DOHH2 (cell line): Measurements from ENCODE around the gene MS4A6E.
A peak's percentile ranks its signal among the peaks of the same experiment; 100 is the strongest.

Source experiments
- H3F3A ChIP-seq: fragments of 200-600 bp; sonication (generic), shearing (Covaris generic); 2 replicates; pipeline ENCODE4 v1.6.0; 2016; ENCODE audit warnings: antibody characterized with exemption, mild to moderate bottlenecking; ENCODE audit not compliant: control insufficient read depth, insufficient read depth
- H3K27ac ChIP-seq: fragments of 200-600 bp; sonication (generic); 2 replicates; pipeline ENCODE4 v1.5.1; 2014; ENCODE audit warnings: low read depth, mild to moderate bottlenecking, low read length, moderate library complexity
- H3K27me3 ChIP-seq: fragments of 200-600 bp; sonication (generic); 2 replicates; pipeline ENCODE4 v1.6.1; 2014; ENCODE audit warnings: mild to moderate bottlenecking, low read length, mixed read lengths; ENCODE audit not compliant: control insufficient read depth
- H3K36me3 ChIP-seq: fragments of 200-600 bp; sonication (generic); 2 replicates; pipeline ENCODE4 v1.6.1; 2014; ENCODE audit warnings: mild to moderate bottlenecking, low read length, moderate library complexity, mixed read lengths; ENCODE audit not compliant: control insufficient read depth
- H3K4me1 ChIP-seq: fragments of 200-600 bp; sonication (generic); 2 replicates; pipeline ENCODE4 v1.6.1; 2014; ENCODE audit warnings: mild to moderate bottlenecking, low read length, mixed read lengths; ENCODE audit not compliant: control insufficient read depth
- H3K4me2 ChIP-seq: fragments of 200-600 bp; sonication (generic); 2 replicates; pipeline ENCODE4 v1.6.0; 2014; ENCODE audit warnings: mild to moderate bottlenecking, low read length, moderate library complexity
- H3K4me3 ChIP-seq: fragments of 200-600 bp; sonication (generic); 2 replicates; pipeline ENCODE4 v1.5.1; 2014; ENCODE audit warnings: mild to moderate bottlenecking, low read length, mixed read lengths
- H3K79me2 ChIP-seq: fragments of 200-600 bp; sonication (generic); 2 replicates; pipeline ENCODE4 v1.6.1; 2014; ENCODE audit warnings: mild to moderate bottlenecking, low read length, mixed read lengths; ENCODE audit not compliant: control insufficient read depth
- H3K9me2 ChIP-seq: fragments of 200-600 bp; sonication (generic); replicated peaks from 2 replicates; pipeline ENCODE4 v1.6.1; 2014; ENCODE audit warnings: mild to moderate bottlenecking, low read length, mixed read lengths; ENCODE audit not compliant: control insufficient read depth
- H3K9me3 ChIP-seq: fragments of 200-600 bp; sonication (generic); 2 replicates; pipeline ENCODE4 v1.6.1; 2014; ENCODE audit warnings: antibody characterized with exemption, low read length, mixed read lengths; ENCODE audit not compliant: control insufficient read depth, insufficient read depth
- H4K20me1 ChIP-seq: fragments of 200-600 bp; sonication (generic); 2 replicates; pipeline ENCODE4 v1.6.0; 2014; ENCODE audit warnings: low read depth, mild to moderate bottlenecking, antibody characterized with exemption, low read length, moderate library complexity; ENCODE audit not compliant: control insufficient read depth, insufficient read depth
- EZH2phosphoT487 ChIP-seq: fragments of 200-600 bp; sonication (generic); IDR thresholded peaks from 2 replicates; pipeline ENCODE4 v1.6.1; 2017; ENCODE audit warnings: borderline replicate concordance, mild to moderate bottlenecking, antibody characterized with exemption, low read length, moderate library complexity, mixed read lengths
- TF ChIP-seq, protein P1 (sequence below): fragments of 200-600 bp; sonication (generic); IDR thresholded peaks from one replicate; pipeline ENCODE4 v1.5.1; 2014; ENCODE audit warnings: antibody characterized with exemption, mild to moderate bottlenecking, low read depth, low read length; ENCODE audit not compliant: poor library complexity, severe bottlenecking

MS4A6E gene

DNA sequence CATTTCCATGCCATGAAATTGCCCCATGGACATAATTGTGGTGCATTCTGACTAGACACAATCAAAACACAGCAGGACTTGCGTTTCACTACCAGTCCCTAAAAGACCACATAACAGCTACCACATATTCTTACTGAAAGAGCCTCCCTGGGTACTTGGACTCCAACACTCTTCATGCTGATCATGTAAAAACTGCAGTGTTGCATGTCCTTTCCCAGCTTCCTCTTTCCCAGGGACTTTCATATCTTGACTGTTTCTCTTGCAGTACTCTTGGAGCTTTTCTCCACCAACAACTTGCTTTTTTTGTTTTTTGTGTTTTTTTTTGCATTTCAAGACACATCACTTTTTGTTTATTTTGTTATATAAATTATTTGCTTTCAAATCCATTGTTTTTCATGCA is 22.9 kb downstream of the MS4A6E start:
- H3K9me2 ChIP-seq = no peaks in the 10 kb centered on the region
- TF ChIP-seq, protein P1, sequence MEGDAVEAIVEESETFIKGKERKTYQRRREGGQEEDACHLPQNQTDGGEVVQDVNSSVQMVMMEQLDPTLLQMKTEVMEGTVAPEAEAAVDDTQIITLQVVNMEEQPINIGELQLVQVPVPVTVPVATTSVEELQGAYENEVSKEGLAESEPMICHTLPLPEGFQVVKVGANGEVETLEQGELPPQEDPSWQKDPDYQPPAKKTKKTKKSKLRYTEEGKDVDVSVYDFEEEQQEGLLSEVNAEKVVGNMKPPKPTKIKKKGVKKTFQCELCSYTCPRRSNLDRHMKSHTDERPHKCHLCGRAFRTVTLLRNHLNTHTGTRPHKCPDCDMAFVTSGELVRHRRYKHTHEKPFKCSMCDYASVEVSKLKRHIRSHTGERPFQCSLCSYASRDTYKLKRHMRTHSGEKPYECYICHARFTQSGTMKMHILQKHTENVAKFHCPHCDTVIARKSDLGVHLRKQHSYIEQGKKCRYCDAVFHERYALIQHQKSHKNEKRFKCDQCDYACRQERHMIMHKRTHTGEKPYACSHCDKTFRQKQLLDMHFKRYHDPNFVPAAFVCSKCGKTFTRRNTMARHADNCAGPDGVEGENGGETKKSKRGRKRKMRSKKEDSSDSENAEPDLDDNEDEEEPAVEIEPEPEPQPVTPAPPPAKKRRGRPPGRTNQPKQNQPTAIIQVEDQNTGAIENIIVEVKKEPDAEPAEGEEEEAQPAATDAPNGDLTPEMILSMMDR = no peak
- no peak for TF ChIP-seq EZH2phosphoT487
- H3K36me3 ChIP-seq = no peaks in the 10 kb centered on the region
- no peaks in the 10 kb centered on the region for H3K79me2 ChIP-seq
- no peaks in the 10 kb centered on the region for H3K27me3 ChIP-seq
- H3K4me1 ChIP-seq = peaks cover 6% of the 10 kb centered on the region
- no peaks in the 10 kb centered on the region for H4K20me1 ChIP-seq
- no peak overlapping the region for H3K4me3 ChIP-seq
- H3K27ac ChIP-seq = no peak overlapping the region
- H3F3A ChIP-seq = no peaks in the 10 kb centered on the region
- H3K9me3 ChIP-seq = peaks cover 4% of the 10 kb centered on the region; the same call in 1 of the 2 replicates
- no peak overlapping the region for H3K4me2 ChIP-seq

DNA sequence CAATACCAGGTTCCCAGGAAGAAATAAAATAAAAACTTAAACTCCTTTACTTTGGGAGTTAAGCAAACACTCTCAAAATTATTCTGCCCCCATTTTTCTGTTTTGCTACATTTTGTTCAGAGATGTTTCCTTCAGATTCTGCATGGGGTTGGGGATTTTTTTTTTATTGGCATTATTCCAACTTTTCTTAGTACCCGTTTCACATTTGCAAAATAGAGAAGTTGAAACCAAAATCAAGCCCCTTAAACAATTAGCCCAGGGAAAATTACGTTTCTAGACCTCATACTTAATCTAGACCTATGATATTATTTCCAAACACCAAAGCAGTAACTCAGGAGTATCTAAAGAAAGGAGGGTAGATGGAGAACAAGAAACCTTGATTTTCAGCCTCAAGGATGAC is 30.7 kb downstream of the MS4A6E start:
- Histone ChIP-seq H3K9me3 (peaks cover 36% of the 10 kb centered on the region), H3K4me1 (peaks cover 21% of the 10 kb centered on the region), H3K4me3 (peak overlapping the region; percentile 26), H3K36me3 (peaks cover 15% of the 10 kb centered on the region; the same call in 1 of the 2 replicates), H4K20me1 (no peaks in the 10 kb centered on the region), H3K79me2 (no peaks in the 10 kb centered on the region), H3K27me3 (no peaks in the 10 kb centered on the region), H3K4me2 (peak overlapping the region; percentile 46), H3K27ac (peak overlapping the region; percentile 16), H3K9me2 (no peaks in the 10 kb centered on the region), H3F3A (no peaks in the 10 kb centered on the region)
- no peak for TF ChIP-seq EZH2phosphoT487
- TF ChIP-seq, protein P1 = no peak

DNA sequence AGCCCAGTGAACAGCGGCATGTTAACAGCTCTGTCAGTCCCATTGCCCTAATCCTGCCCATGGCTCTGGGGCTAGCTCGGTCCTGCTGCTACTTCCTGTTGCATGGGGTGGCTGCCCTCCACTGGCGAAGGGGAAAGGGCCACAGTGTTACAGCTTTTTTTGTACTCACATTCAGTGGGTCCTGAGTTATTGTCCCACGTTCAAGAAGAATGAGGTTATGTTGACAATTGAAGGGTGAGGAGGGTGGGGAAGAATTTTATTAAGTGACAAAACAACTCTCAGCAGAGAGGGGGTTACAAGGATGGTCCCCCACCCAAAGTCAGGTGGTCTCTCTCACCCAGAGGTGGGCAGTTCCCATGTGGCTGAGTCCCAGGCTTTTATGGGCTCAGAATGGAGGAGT is 33.6 kb downstream of the MS4A6E start:
- Histone ChIP-seq H4K20me1 (no peaks in the 10 kb centered on the region), H3K9me2 (no peaks in the 10 kb centered on the region), H3F3A (no peaks in the 10 kb centered on the region), H3K27ac (no peak overlapping the region), H3K79me2 (no peaks in the 10 kb centered on the region), H3K4me2 (no peak overlapping the region), H3K27me3 (no peaks in the 10 kb centered on the region), H3K9me3 (peaks cover 36% of the 10 kb centered on the region), H3K36me3 (peaks cover 19% of the 10 kb centered on the region; the same call in 1 of the 2 replicates), H3K4me3 (no peak overlapping the region), H3K4me1 (peaks cover 49% of the 10 kb centered on the region)
- TF ChIP-seq, protein P1 = no peak
- TF ChIP-seq EZH2phosphoT487 = no peak
